Dendritic cell treated with granulocyte-macrophage colony-stimulating factor and Interleukin-4, amounts not matched to agents 40 ng/mL and 50 ng/mL, for 4 days (primary cell): ENCODE data around the gene ZBTB16.
A peak's percentile ranks its signal among the peaks of the same experiment; 100 is the strongest.

Experiments used
- H3K27ac Mint-ChIP-seq: one replicate; pipeline ENCODE4 v1.8.0; 2022; ENCODE audit warnings: mild to moderate bottlenecking, mixed read lengths
- H3K27me3 Mint-ChIP-seq: one replicate; pipeline ENCODE4 v1.8.0; 2022; ENCODE audit warnings: mild to moderate bottlenecking, mixed read lengths
- H3K36me3 Mint-ChIP-seq: one replicate; pipeline ENCODE4 v1.8.0; 2022; ENCODE audit warnings: low read depth, mixed read lengths
- H3K4me1 Mint-ChIP-seq: one replicate; pipeline ENCODE4 v1.8.0; 2022; ENCODE audit warnings: low read depth, mixed read lengths
- H3K4me3 Mint-ChIP-seq: one replicate; pipeline ENCODE4 v1.8.0; 2022; ENCODE audit warnings: mild to moderate bottlenecking, moderate library complexity, mixed read lengths
- H3K9me3 Mint-ChIP-seq: one replicate; pipeline ENCODE4 v1.8.0; 2022; ENCODE audit warnings: mixed read lengths
- intact Hi-C: fragments of 100-400 bp; cut with micrococcal nuclease; formaldehyde crosslinking; loops from one replicate; pipeline ENCODE4 v1.15.0; 2022

ZBTB16 gene

GRCh38 chr11:114161486-114162250, 102.2 kb downstream of the ZBTB16 start:
- intact Hi-C loops: loop anchor here (5.0 kb wide), 1 partner anchor 79 kb away; no protein-coding TSS in a partner anchor
- H3K9me3 Mint-ChIP-seq: no peaks in the 10 kb centered on the region
- H3K4me1 Mint-ChIP-seq: peaks cover 73% of the 10 kb centered on the region
- H3K27ac Mint-ChIP-seq: no peak overlapping the region
- H3K4me3 Mint-ChIP-seq: no peak overlapping the region
- no peaks in the 10 kb centered on the region for H3K36me3 Mint-ChIP-seq
- H3K27me3 Mint-ChIP-seq: peaks cover 13% of the 10 kb centered on the region

DNA sequence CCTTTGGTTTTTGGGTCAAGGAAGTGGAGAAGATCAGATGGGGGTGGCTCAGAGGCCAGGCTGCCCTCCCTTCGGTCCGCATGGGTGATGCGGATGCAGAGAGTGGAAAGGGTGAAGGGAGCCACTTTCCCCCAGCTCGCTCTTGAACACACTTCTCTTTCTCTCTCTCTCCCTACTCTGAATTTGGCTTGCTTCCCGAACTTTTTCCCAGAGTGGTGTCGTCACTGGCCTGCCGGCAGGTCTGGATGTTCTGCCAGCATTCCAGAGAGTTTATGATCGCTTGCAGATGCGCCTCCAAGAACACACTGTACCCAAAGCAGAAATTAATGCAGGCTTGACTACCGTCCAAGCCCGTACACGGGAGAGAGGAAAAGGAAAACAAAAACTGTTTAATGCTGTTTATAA, 103.2 kb downstream of the ZBTB16 start:
- Mint-ChIP-seq H3K4me3 (peak overlapping the region; percentile 66), H3K9me3 (no peaks in the 10 kb centered on the region)
- intact Hi-C loops: loop anchor here (5.0 kb wide), 1 partner anchor 80 kb away; no protein-coding TSS in a partner anchor

DNA sequence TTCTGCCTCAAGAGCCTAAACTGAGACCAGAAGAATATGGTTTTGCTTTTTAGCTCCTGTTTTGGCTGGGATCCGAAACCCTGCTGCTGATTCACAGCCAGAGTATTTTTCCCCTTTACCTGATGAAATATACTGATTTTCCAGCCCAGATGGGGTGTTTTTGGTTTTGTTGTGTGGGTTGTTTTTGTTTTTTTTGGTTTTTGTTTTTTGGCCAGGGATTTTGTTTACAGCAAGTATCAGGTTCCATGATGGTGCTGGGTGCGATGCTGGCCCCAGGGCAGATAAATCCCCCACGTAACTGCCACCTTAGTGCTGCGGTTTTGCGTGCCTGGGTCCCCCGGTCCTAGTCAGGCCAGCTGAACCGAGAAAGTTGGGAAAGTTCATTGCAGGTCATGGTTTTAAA, 103.7 kb downstream of the ZBTB16 start:
- peak overlapping the region; percentile 47 for H3K27ac Mint-ChIP-seq
- peaks cover 15% of the 10 kb centered on the region for H3K27me3 Mint-ChIP-seq
- H3K4me3 Mint-ChIP-seq: no peak overlapping the region
- H3K9me3 Mint-ChIP-seq: no peaks in the 10 kb centered on the region
- intact Hi-C loops: loop anchor here (5.0 kb wide), 1 partner anchor 81 kb away; no protein-coding TSS in a partner anchor
- H3K4me1 Mint-ChIP-seq: peaks cover 74% of the 10 kb centered on the region
- no peaks in the 10 kb centered on the region for H3K36me3 Mint-ChIP-seq

More for the DNA sequence above, 103.2 kb downstream of the ZBTB16 start:
- H3K36me3 Mint-ChIP-seq: no peaks in the 10 kb centered on the region
- H3K27me3 Mint-ChIP-seq: peaks cover 12% of the 10 kb centered on the region
- peaks cover 74% of the 10 kb centered on the region for H3K4me1 Mint-ChIP-seq
- H3K27ac Mint-ChIP-seq: peak overlapping the region; percentile 47

- Mint-ChIP-seq H3K36me3 (no peaks in the 10 kb centered on the region), H3K9me3 (no peaks in the 10 kb centered on the region), H3K27me3 (peaks cover 15% of the 10 kb centered on the region), H3K4me3 (no peak overlapping the region), H3K4me1 (peaks cover 78% of the 10 kb centered on the region), H3K27ac (no peak overlapping the region)
- intact Hi-C loops: loop anchor here (5.0 kb wide), 1 partner anchor 82 kb away; no protein-coding TSS in a partner anchor
Observed at GRCh38 chr11:114163830-114164401, 104.4 kb downstream of the ZBTB16 start.

DNA sequence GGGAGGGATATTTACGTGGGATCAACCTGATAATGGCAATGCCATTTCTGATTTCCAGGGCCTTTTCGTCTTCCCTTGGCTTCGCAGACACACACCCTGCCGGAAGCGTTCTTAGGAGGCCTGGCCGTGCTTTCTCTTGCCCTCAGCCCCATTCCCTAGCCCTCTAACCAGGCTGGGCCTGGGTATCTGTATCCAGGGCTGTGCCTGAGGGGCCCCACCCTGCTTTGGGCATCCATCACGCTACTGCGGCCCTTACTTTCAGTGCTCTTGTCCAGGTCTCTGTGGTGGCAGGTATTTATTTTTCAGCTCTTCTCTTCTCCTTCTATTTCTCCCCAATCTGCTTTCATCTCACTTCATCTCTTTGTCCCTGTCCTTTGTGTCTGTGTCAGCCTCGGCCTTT, 105.0 kb downstream of the ZBTB16 start:
- Mint-ChIP-seq H3K4me1 (peaks cover 76% of the 10 kb centered on the region), H3K36me3 (no peaks in the 10 kb centered on the region), H3K27me3 (peaks cover 17% of the 10 kb centered on the region), H3K4me3 (no peak overlapping the region), H3K27ac (peak overlapping the region; percentile 8), H3K9me3 (no peaks in the 10 kb centered on the region)
- intact Hi-C loops: loop anchor here (5.0 kb wide), 1 partner anchor 82 kb away; no protein-coding TSS in a partner anchor

DNA sequence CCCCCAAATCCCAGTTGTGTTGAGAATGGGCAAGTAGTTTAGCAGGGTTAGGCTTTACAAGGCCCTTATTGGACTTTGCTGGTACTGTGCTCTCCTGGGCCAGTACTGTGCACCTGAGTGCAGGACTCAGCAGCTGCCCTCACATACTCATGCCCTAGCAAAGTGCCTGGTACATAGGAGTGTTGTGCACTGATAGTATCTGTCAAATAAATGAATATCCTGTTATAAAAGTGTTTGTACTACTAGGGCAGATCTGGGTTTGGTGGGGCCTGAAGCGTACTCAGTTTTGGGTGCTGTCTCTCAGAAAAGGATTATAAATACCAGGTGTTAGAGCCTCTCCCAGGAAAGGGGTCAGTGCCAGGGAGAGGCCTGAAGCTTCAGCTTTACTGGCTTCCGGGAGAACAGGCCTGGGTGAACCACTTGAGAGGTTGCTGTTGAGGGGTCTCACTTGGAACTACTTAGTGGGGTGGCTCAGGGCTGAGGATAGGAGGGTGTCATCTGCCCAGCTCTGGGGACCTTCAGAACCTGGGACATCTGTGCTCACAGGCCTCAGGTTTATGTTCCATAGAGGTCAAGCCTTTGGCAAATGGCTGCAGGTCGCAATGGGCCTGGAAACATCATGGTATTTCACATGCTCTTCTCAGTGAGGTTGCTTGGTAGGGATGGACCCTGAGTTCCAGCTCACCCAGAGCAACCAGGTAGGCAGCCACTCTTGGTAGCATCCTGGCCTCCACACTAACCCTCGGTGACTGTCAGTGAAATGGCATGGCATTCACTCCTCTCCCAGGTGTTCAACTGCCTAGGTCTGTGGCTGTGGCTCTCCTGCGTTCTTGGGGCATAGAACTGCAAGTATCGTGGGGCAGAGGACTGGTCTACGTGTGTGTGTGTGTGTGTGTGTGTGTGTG, 106.1 kb downstream of the ZBTB16 start:
- H3K27ac Mint-ChIP-seq: peak overlapping the region; percentile 8
- H3K36me3 Mint-ChIP-seq: no peaks in the 10 kb centered on the region
- peaks cover 69% of the 10 kb centered on the region for H3K4me1 Mint-ChIP-seq
- no peak overlapping the region for H3K4me3 Mint-ChIP-seq
- intact Hi-C loops: no loop called here
- peaks cover 19% of the 10 kb centered on the region for H3K27me3 Mint-ChIP-seq
- H3K9me3 Mint-ChIP-seq: no peaks in the 10 kb centered on the region

- Mint-ChIP-seq H3K4me1 (peaks cover 63% of the 10 kb centered on the region), H3K27ac (no peak overlapping the region), H3K36me3 (no peaks in the 10 kb centered on the region), H3K9me3 (no peaks in the 10 kb centered on the region), H3K27me3 (peaks cover 17% of the 10 kb centered on the region), H3K4me3 (no peak overlapping the region)
- intact Hi-C loops: no loop called here
Observed at GRCh38 chr11:114166362-114166761, 106.9 kb downstream of the ZBTB16 start.

- peaks cover 57% of the 10 kb centered on the region for H3K4me1 Mint-ChIP-seq
- H3K36me3 Mint-ChIP-seq: no peaks in the 10 kb centered on the region
- intact Hi-C loops: no loop called here
- H3K27me3 Mint-ChIP-seq: peaks cover 15% of the 10 kb centered on the region
- no peak overlapping the region for H3K4me3 Mint-ChIP-seq
- no peaks in the 10 kb centered on the region for H3K9me3 Mint-ChIP-seq
- H3K27ac Mint-ChIP-seq: no peak overlapping the region
Observed at GRCh38 chr11:114166897-114167323, 107.4 kb downstream of the ZBTB16 start.

DNA sequence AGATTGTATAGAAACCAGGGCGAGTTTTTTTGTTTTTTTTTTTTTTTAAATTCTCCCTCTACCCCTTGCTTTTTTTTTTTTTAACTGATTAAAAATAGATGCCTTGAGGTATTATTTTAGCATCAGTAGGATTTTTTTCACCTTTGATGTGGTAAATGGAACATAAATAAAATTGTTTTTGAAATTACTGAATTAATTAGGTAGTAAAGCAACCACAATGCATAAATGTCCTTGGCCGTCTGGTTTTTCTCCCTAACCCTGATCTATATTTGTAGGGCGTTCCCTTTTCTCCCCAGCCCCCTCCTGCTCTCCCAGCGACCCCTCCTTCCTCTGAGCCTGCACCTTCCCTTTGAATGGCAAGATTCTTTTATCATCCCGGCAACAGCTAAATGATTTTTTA, 107.8 kb downstream of the ZBTB16 start:
- Mint-ChIP-seq H3K36me3 (no peaks in the 10 kb centered on the region), H3K9me3 (no peaks in the 10 kb centered on the region), H3K4me1 (peaks cover 56% of the 10 kb centered on the region), H3K4me3 (no peak overlapping the region), H3K27ac (no peak overlapping the region), H3K27me3 (peaks cover 15% of the 10 kb centered on the region)
- intact Hi-C loops: no loop called here

DNA sequence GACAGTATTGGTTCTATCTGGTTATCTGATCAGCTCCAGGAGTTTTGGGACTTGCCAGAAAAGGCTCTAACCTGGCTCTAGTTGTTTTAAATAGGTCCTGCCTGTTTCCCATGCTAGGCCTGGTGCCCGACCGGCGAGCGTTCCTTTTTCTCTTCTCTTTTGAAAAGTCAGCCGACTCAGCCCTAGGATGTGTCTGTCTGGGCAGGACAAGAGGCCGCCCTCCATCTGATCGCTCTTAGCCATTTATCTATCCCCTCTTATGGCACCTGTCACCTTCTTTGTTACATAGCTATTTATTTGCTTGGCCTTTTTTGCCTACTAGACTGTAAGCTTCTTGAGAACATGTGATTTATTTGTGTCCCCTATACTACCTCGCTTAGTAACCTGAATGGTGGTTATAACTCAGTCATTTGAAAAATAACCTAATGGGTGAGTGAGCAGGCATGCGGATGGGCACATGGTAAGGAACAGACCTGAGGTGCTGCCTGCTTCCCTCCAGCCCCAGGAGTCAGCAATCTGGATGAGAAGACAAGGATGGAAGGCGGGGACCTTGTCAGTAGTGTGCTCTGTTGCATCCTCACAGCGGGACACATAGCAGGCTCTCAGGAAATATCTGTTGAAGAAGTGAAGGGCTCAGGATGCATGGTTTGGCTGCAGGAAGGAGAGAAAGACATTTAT, 108.4 kb downstream of the ZBTB16 start:
- Mint-ChIP-seq H3K4me1 (peaks cover 50% of the 10 kb centered on the region), H3K27ac (no peak overlapping the region), H3K4me3 (no peak overlapping the region), H3K9me3 (no peaks in the 10 kb centered on the region), H3K27me3 (peaks cover 12% of the 10 kb centered on the region), H3K36me3 (no peaks in the 10 kb centered on the region)
- intact Hi-C loops: no loop called here

DNA sequence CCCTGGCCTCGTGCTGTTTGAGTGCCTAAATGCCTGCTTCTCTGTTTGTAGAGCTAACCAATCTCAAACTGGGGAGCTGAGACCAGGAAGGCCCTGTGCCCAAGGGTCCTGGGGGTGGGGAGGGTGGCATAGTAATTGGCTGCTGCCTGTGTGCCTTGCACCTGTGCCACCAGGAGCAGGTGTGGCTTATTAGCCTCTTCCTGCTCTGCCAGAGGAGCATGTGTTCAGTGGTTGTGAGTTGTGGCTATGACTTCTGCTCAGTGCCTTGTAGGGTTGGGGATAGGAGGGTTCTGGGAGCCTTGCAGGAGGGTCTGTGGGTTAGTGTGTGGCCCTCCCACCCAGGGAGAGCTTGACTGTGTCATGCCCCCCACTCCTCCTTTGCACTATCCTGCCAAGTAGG, 109.2 kb downstream of the ZBTB16 start:
- no peaks in the 10 kb centered on the region for H3K9me3 Mint-ChIP-seq
- intact Hi-C loops: no loop called here

GRCh38 chr11:114169321-114169749, 109.8 kb downstream of the ZBTB16 start:
- intact Hi-C loops: no loop called here
- Mint-ChIP-seq H3K36me3 (no peaks in the 10 kb centered on the region), H3K9me3 (no peaks in the 10 kb centered on the region), H3K4me1 (peaks cover 36% of the 10 kb centered on the region), H3K4me3 (no peak overlapping the region), H3K27me3 (peaks cover 9% of the 10 kb centered on the region), H3K27ac (no peak overlapping the region)

More for the DNA sequence above, 109.2 kb downstream of the ZBTB16 start:
- Mint-ChIP-seq H3K4me3 (no peak overlapping the region), H3K36me3 (no peaks in the 10 kb centered on the region), H3K4me1 (peaks cover 42% of the 10 kb centered on the region), H3K27me3 (peaks cover 9% of the 10 kb centered on the region), H3K27ac (no peak overlapping the region)

GRCh38 chr11:114169821-114170220, 110.3 kb downstream of the ZBTB16 start:
- intact Hi-C loops: no loop called here
- H3K4me3 Mint-ChIP-seq: no peak overlapping the region
- H3K36me3 Mint-ChIP-seq: no peaks in the 10 kb centered on the region
- H3K27ac Mint-ChIP-seq: no peak overlapping the region
- peaks cover 9% of the 10 kb centered on the region for H3K27me3 Mint-ChIP-seq
- no peaks in the 10 kb centered on the region for H3K9me3 Mint-ChIP-seq
- peaks cover 31% of the 10 kb centered on the region for H3K4me1 Mint-ChIP-seq
